Measurements from ENCODE around the gene EEF1AKMT1.

GRCh38 chr13:20717581-20718542 lies 55.9 kb downstream of the EEF1AKMT1 start:
- TF ChIP-seq L3MBTL2 (conservative IDR thresholded peaks at IDR 0.05) (no peak), PKNOX1 (IDR thresholded peaks at IDR 0.05) (no peak), SP1 (IDR thresholded peaks at IDR 0.05) (no peak), HDGF (IDR thresholded peaks at IDR 0.05; ENCODE audit: borderline replicate concordance) (no peak), NFRKB (IDR thresholded peaks at IDR 0.05) (no peak), FOXM1 (IDR thresholded peaks at IDR 0.05; ENCODE audit: borderline replicate concordance) (no peak), LEF1 (IDR thresholded peaks at IDR 0.05; ENCODE audit: borderline replicate concordance) (no peak)
